Esophagus (tissue), 2 donors: ENCODE measurements around the gene GRHL1. TPM values are rescaled to one million over a fixed set of nuclear protein-coding genes. Genes with fewer than 3 reads are reported as not detected.

ENCODE experiments used
- H3K27ac ChIP-seq, 2 donors: one replicate each; pipeline ENCODE4 v1.5.1; 2013; ENCODE audit warnings: low read depth in 2 of 2, mild to moderate bottlenecking in 2 of 2, inconsistent platforms in 1 of 2, low read length in 1 of 2, moderate library complexity in 1 of 2
- H3K27me3 ChIP-seq, 2 donors: one replicate each; pipeline ENCODE4 v1.6.1; 2013; ENCODE audit warnings: low read length in 2 of 2, control low read depth in 1 of 2, mild to moderate bottlenecking in 1 of 2; ENCODE audit not compliant: insufficient read depth in 2 of 2, control insufficient read depth in 1 of 2
- H3K36me3 ChIP-seq, 2 donors: one replicate each; pipeline ENCODE4 v1.6.1; 2013; ENCODE audit warnings: low read length in 1 of 2; ENCODE audit not compliant: control insufficient read depth in 2 of 2, insufficient read depth in 2 of 2
- H3K4me1 ChIP-seq, 2 donors: one replicate each; pipeline ENCODE4 v1.6.1; 2013; ENCODE audit warnings: low read length in 1 of 2; ENCODE audit not compliant: control insufficient read depth in 2 of 2, insufficient read depth in 2 of 2
- H3K4me3 ChIP-seq, 2 donors: one replicate each; pipeline ENCODE4 v1.5.1; 2013; ENCODE audit warnings: low read length in 2 of 2, mild to moderate bottlenecking in 2 of 2, low read depth in 1 of 2, moderate library complexity in 1 of 2
- H3K9me3 ChIP-seq, 2 donors: one replicate each; pipeline ENCODE4 v1.6.1; 2013; ENCODE audit warnings: mild to moderate bottlenecking in 2 of 2, low read depth in 1 of 2, low read length in 1 of 2, moderate library complexity in 1 of 2; ENCODE audit not compliant: control insufficient read depth in 2 of 2, insufficient read depth in 1 of 2
- WGBS, 2 donors: extraction: QIAGEN DNeasy Blood & Tissue Kit; methylation state at CpG; one replicate each; pipeline ENCODE4 v1.1.7; 2013; 5-methylcytosine and 5-hydroxymethylcytosine counted together
- polyA plus RNA-seq, 2 donors: library from polyadenylated mRNA; stranded (reverse); fragments of 200-250 nt; gene quantifications; one replicate each; pipeline ENCODE4 v1.2.3, GENCODE V29; 2013
- donor health status: healthy with polysubstance abuse.
- donor health status: Bipolar disorder and iron deficiency.

GRHL1 gene
- polyA plus RNA-seq, 2 donors: 61.8 to 94.7 TPM

- Histone ChIP-seq H3K4me3 (no peak overlapping the region), H3K4me1 (peaks cover 0 to 15% of the 10 kb centered on the region in 2 donors), H3K36me3 (no peaks in the 10 kb centered on the region), H3K9me3 (peaks cover 0 to 36% of the 10 kb centered on the region in 2 donors), H3K27me3 (no peaks in the 10 kb centered on the region), H3K27ac (no peak overlapping the region)
- 92 to 93% methylated on average over 35 of the region's 35 CpGs for WGBS, 2 donors
Measured at GRCh38 chr2:10016001-10016801, 64.7 kb downstream of the GRHL1 start.

GRCh38 chr2:10016802-10017258, 65.3 kb downstream of the GRHL1 start:
- 88 to 91% methylated on average over 8 of the region's 8 CpGs for WGBS, 2 donors
- no peaks in the 10 kb centered on the region for H3K27me3 ChIP-seq
- no peak overlapping the region for H3K4me3 ChIP-seq

GRCh38 chr2:10017313-10017941, 65.9 kb downstream of the GRHL1 start:
- no peak overlapping the region for H3K4me3 ChIP-seq
- 77 to 87% methylated on average over 5 of the region's 5 CpGs for WGBS, 2 donors
- H3K9me3 ChIP-seq: peaks cover 0 to 29% of the 10 kb centered on the region in 2 donors
- H3K36me3 ChIP-seq: no peaks in the 10 kb centered on the region
- H3K27ac ChIP-seq: no peak overlapping the region
- no peaks in the 10 kb centered on the region for H3K27me3 ChIP-seq
- H3K4me1 ChIP-seq: peaks cover 0 to 12% of the 10 kb centered on the region in 2 donors

More at GRCh38 chr2:10016802-10017258, 65.3 kb downstream of the GRHL1 start:
- peaks cover 0 to 12% of the 10 kb centered on the region in 2 donors for H3K4me1 ChIP-seq
- no peak overlapping the region for H3K27ac ChIP-seq
- H3K36me3 ChIP-seq: no peaks in the 10 kb centered on the region
- peaks cover 0 to 30% of the 10 kb centered on the region in 2 donors for H3K9me3 ChIP-seq

GRCh38 chr2:10019174-10019573, 67.7 kb downstream of the GRHL1 start:
- H3K27ac ChIP-seq: no peak overlapping the region
- H3K9me3 ChIP-seq: peaks cover 0 to 13% of the 10 kb centered on the region in 2 donors
- H3K4me3 ChIP-seq: no peak overlapping the region
- 45 to 52% methylated on average over 8 of the region's 8 CpGs for whole genome bisulfite sequencing, 2 donors
- peaks cover 0 to 6% of the 10 kb centered on the region in 2 donors for H3K4me1 ChIP-seq
- H3K27me3 ChIP-seq: no peaks in the 10 kb centered on the region
- no peaks in the 10 kb centered on the region for H3K36me3 ChIP-seq

GRCh38 chr2:10019602-10020400, 68.3 kb downstream of the GRHL1 start:
- WGBS, 2 donors: 86 to 89% methylated on average over 27 of the region's 27 CpGs

GRCh38 chr2:10022041-10022421, 70.5 kb downstream of the GRHL1 start:
- Histone ChIP-seq H3K4me3 (no peak overlapping the region), H3K27me3 (no peaks in the 10 kb centered on the region)
- WGBS, 2 donors: 86 to 88% methylated on average over 16 of the region's 16 CpGs

More at GRCh38 chr2:10019602-10020400, 68.3 kb downstream of the GRHL1 start:
- Histone ChIP-seq H3K4me3 (no peak overlapping the region), H3K27ac (no peak overlapping the region), H3K27me3 (no peaks in the 10 kb centered on the region), H3K4me1 (peaks cover 0 to 6% of the 10 kb centered on the region in 2 donors), H3K9me3 (peaks cover 0 to 7% of the 10 kb centered on the region in 2 donors), H3K36me3 (no peaks in the 10 kb centered on the region)

GRCh38 chr2:10022445-10022844, 71.0 kb downstream of the GRHL1 start:
- 92 to 97% methylated on average over 4 of the region's 4 CpGs for WGBS, 2 donors
- Histone ChIP-seq H3K4me1 (peaks cover 0 to 3% of the 10 kb centered on the region in 2 donors), H3K36me3 (no peaks in the 10 kb centered on the region), H3K9me3 (no peaks in the 10 kb centered on the region), H3K27me3 (no peaks in the 10 kb centered on the region), H3K4me3 (no peak overlapping the region), H3K27ac (no peak overlapping the region)

More at GRCh38 chr2:10022041-10022421, 70.5 kb downstream of the GRHL1 start:
- H3K4me1 ChIP-seq: peaks cover 0 to 3% of the 10 kb centered on the region in 2 donors
- H3K9me3 ChIP-seq: no peaks in the 10 kb centered on the region
- H3K27ac ChIP-seq: no peak overlapping the region
- no peaks in the 10 kb centered on the region for H3K36me3 ChIP-seq

- no peak overlapping the region for H3K27ac ChIP-seq
- no peaks in the 10 kb centered on the region for H3K36me3 ChIP-seq
- 77 to 87% methylated on average over 10 of the region's 10 CpGs for WGBS, 2 donors
- peaks cover 0 to 3% of the 10 kb centered on the region in 2 donors for H3K4me1 ChIP-seq
- H3K9me3 ChIP-seq: no peaks in the 10 kb centered on the region
- H3K27me3 ChIP-seq: no peaks in the 10 kb centered on the region
- H3K4me3 ChIP-seq: no peak overlapping the region
Measured at GRCh38 chr2:10022966-10023662, 71.6 kb downstream of the GRHL1 start.
